Gastroesophageal sphincter (tissue), 4 donors: ENCODE results near the gene SPR. TPM values are rescaled to one million over a fixed set of nuclear protein-coding genes. Genes with fewer than 3 reads are reported as not detected.
A peak's percentile ranks its signal among the peaks of the same experiment; 100 is the strongest.

Experiments used
- ATAC-seq: fragments of 150-250 bp; one replicate; pipeline ENCODE4 v1.9.1; 2016; ENCODE audit warnings: mild to moderate bottlenecking, moderate library complexity
- H3K27ac ChIP-seq, 4 donors: fragments of 200-600 bp; sonication (generic) in 3 of 4; 1 replicate in 3 of 4; 2 replicates in 1 of 4; pipeline ENCODE4 v1.5.1; 2016 to 2019
- H3K27me3 ChIP-seq: fragments of 200-600 bp; sonication (generic); one replicate; pipeline ENCODE4 v1.5.1; 2019
- H3K36me3 ChIP-seq, 2 donors: fragments of 200-600 bp; sonication (generic); one replicate each; pipeline ENCODE4 v1.5.1; 2019; ENCODE audit warnings: control low read depth in 1 of 2
- H3K4me1 ChIP-seq, 3 donors: fragments of 200-600 bp; sonication (generic); 1 replicate in 2 of 3; 2 replicates in 1 of 3; pipeline ENCODE4 v1.5.1; 2016 to 2019; ENCODE audit warnings: control low read depth in 2 of 3
- H3K4me3 ChIP-seq, 2 donors: fragments of 200-600 bp; sonication (generic); one replicate each; pipeline ENCODE4 v1.5.1; 2019; ENCODE audit warnings: mild to moderate bottlenecking in 1 of 2, moderate library complexity in 1 of 2
- H3K9me3 ChIP-seq, 3 donors: fragments of 200-600 bp; sonication (generic); one replicate each; pipeline ENCODE4 v1.5.1; 2017 to 2019; ENCODE audit warnings: control low read depth in 2 of 3
- CTCF ChIP-seq, 4 experiments: fragments of 200-600 bp in 2 of 4; fragments of 450-650 bp in 2 of 4; sonication (generic) in 1 of 4; IDR thresholded peaks; one replicate each; pipeline ENCODE4 v1.5.1; 2017 to 2019; ENCODE audit warnings: antibody characterized with exemption in 4 of 4, mild to moderate bottlenecking in 2 of 4, moderate library complexity in 2 of 4
- EP300 ChIP-seq: sonication (generic); formaldehyde crosslinking; IDR thresholded peaks from one replicate; pipeline ENCODE4 v1.6.1; 2017; ENCODE audit warnings: antibody characterized with exemption, mild to moderate bottlenecking
- POLR2A ChIP-seq, 2 donors: fragments of 450-650 bp; IDR thresholded peaks; one replicate each; pipeline ENCODE4 v1.6.1; 2017; ENCODE audit warnings: antibody characterized with exemption in 2 of 2, mild to moderate bottlenecking in 2 of 2, moderate library complexity in 1 of 2
- POLR2AphosphoS5 ChIP-seq: sonication (generic); formaldehyde crosslinking; IDR thresholded peaks from one replicate; pipeline ENCODE4 v1.6.1; 2017; ENCODE audit warnings: antibody characterized with exemption
- WGBS, 2 donors: methylation state at CpG; one replicate each; pipeline ENCODE4 v1.1.5; 2018; ENCODE audit warnings: low coverage in 1 of 2; 5-methylcytosine and 5-hydroxymethylcytosine counted together
- total RNA-seq, 4 donors: library from RNA; depleted of rRNA; stranded (reverse); fragments of >200 nt; gene quantifications; one replicate each; pipeline ENCODE4 v1.1.0, GENCODE V29; 2016

SPR gene
- total RNA-seq, 4 donors from 2014 or later: 26.1 to 48.5 (median 39.4) TPM

GRCh38 chr2:72915907-72916742, 28.9 kb downstream of the SPR start:
- Histone ChIP-seq H3K27me3 (peaks cover 100% of the 10 kb centered on the region), H3K9me3 (no peaks in the 10 kb centered on the region), H3K36me3 (no peaks in the 10 kb centered on the region), H3K4me1 (peaks cover 3 to 65% (median 51%) of the 10 kb centered on the region in 3 donors), H3K27ac (no peak overlapping the region), H3K4me3 (peak overlapping the region in 1 of 2 donors; percentile 48)
- ATAC-seq: peak; percentile 27
- WGBS, 2 donors: 0% methylated on average over 4 of the region's 86 CpGs; no CpG with 5 or more reads in 1 of the 2 donors
- TF ChIP-seq EP300 (no peak), POLR2AphosphoS5 (no peak), POLR2A (IDR thresholded peaks at IDR 0.05) (no peak), CTCF (IDR thresholded peaks at IDR 0.05) (no peak)

GRCh38 chr2:72916743-72917137, 29.5 kb downstream of the SPR start:
- no peak overlapping the region for H3K27ac ChIP-seq
- H3K36me3 ChIP-seq: no peaks in the 10 kb centered on the region
- H3K9me3 ChIP-seq: no peaks in the 10 kb centered on the region
- TF ChIP-seq EP300 (no peak), POLR2AphosphoS5 (no peak), CTCF (IDR thresholded peaks at IDR 0.05) (no peak), POLR2A (IDR thresholded peaks at IDR 0.05) (no peak)
- H3K4me1 ChIP-seq: peaks cover 3 to 66% (median 51%) of the 10 kb centered on the region in 3 donors
- ATAC-seq: no peak
- WGBS, 2 donors: 0% methylated on average over 1 of the region's 29 CpGs; no CpG with 5 or more reads in 1 of the 2 donors
- peak overlapping the region in 1 of 2 donors; percentile 48 for H3K4me3 ChIP-seq
- peaks cover 100% of the 10 kb centered on the region for H3K27me3 ChIP-seq

DNA sequence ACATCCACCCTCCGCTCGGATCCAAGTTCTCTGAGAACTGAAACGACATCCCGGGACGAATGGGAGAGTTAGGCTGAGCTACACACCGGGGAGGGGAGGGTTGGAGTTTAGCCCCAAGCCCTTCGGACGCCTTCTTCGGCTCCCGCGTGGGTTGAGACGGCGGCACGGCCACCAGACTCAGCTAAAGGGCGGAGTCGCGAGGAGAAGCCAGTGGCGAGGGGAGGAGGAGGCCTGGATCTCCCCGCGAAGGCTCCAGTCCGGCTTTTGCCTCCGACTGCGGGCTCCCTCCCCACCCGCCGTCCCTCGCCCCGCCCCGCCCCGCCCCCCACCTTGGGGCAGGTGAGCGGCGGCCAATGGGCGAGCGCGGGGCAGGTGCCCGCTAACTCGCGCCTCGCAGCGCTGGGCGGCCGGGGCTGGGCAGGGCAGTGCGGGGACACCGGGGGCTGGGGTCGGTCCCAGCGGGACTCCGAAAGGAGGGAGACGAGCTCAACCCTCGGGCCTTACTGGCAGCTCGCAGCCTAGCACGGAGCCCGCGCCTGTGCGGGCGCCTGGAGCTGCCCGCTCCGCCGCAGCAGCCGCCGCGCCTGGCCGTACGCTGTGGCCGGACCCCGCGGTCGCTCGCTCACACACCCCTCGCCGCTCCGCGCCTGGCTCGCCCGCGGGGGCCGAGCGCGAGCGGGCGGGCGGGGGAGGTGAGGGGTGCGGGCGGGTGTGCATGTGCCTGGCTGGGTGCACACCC, 30.1 kb downstream of the SPR start, which contains the start of gene EMX1:
Gene EMX1 (plus strand): TSS at position 382 of the 739 bp plus-strand sequence. CDS start 334 bp downstream, at position 716.
- Histone ChIP-seq H3K9me3 (no peaks in the 10 kb centered on the region), H3K27ac (no peak within 1 kb of the TSS), H3K4me3 (peak within 1 kb of the TSS; percentile 15 to 48), H3K4me1 (peaks cover 3 to 66% (median 51%) of the 10 kb centered on the region in 3 donors), H3K27me3 (peaks cover 100% of the 10 kb centered on the region), H3K36me3 (no peaks in the 10 kb centered on the region)
- no peak for TF ChIP-seq POLR2AphosphoS5
- TF ChIP-seq CTCF (IDR thresholded peaks at IDR 0.05): no peak
- no peak for TF ChIP-seq EP300
- no peak for TF ChIP-seq POLR2A (IDR thresholded peaks at IDR 0.05)
- WGBS, 2 donors: 0 to 2% methylated on average over 5 to 7 of the region's 82 CpGs
- peak; percentile 13 for ATAC-seq

DNA sequence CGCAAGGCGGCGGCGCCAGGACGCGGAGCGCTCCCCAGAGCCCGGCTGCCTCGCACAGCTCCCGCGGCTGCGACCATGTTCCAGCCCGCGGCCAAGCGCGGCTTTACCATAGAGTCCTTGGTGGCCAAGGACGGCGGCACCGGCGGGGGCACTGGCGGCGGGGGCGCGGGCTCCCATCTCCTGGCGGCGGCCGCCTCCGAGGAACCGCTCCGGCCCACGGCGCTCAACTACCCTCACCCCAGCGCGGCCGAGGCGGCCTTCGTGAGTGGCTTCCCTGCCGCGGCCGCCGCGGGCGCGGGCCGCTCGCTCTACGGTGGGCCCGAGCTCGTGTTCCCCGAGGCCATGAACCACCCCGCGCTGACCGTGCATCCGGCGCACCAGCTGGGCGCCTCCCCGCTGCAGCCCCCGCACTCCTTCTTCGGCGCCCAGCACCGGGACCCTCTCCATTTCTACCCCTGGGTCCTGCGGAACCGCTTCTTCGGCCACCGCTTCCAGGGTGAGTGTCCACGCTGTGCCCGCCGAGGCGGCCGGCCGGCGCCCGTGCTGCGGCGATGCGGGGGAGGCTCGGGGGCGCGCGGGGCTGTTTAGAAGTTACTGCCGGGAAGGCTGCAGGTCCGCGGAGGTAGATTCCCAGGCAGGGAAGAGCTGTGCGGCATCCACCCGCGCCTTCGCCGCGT, 30.8 kb downstream of the SPR start:
- ATAC-seq: peak; percentile 7
- Histone ChIP-seq H3K27ac (no peak overlapping the region), H3K4me1 (peaks cover 3 to 66% (median 51%) of the 10 kb centered on the region in 3 donors), H3K4me3 (peak overlapping the region in 1 of 2 donors; percentile 48), H3K36me3 (no peaks in the 10 kb centered on the region), H3K9me3 (no peaks in the 10 kb centered on the region), H3K27me3 (peaks cover 100% of the 10 kb centered on the region)
- WGBS, 2 donors: no CpG with 5 or more reads among the region's 89 CpGs
- TF ChIP-seq CTCF (IDR thresholded peaks at IDR 0.05): no peak
- no peak for TF ChIP-seq EP300
- TF ChIP-seq POLR2A (IDR thresholded peaks at IDR 0.05): no peak
- no peak for TF ChIP-seq POLR2AphosphoS5
